ENCODE data around the gene TMIE.

DNA sequence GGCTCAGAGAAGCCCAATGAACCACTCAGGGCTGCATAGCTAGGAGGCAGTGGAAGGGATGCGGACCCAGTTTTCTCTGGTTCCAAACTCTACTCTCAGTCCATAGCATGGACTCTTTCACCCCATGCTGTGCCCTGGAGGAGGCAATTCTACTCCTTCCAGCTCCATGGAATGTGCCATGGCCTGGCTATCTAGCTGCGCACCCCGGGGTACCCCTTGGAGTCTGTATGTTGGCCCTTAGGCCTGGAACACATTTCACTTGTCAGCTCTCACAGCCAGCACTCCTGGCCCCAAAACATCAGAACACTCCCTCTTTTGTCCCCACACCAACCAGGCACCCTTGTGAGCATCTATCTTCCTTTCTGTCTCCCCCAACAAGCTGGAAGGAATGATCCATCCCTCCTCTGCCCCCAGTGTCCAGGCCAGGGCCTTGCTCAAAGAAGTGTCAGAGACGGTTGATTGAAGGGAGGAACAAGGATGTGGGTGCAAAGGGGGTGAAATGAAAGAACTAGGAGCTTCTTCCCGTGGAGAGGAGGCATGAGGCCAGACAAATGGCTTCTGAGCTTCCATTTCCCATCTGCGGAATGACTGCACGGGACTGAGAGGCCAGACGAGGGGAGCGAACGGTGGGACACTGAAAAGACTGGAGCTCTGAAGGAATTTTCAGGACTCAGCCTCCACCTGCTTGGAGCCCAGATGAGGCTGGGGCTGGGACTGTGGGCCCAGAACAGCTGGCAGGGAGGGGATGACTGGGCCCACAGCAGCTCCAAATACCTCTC lies 13.7 kb downstream of the TMIE start:
- TF ChIP-seq SRF (IDR thresholded peaks at IDR 0.05; ENCODE audit: low read depth, low read length) (no peak), BRCA1 (IDR thresholded peaks at IDR 0.05; ENCODE audit: low read depth, low read length) (no peak), POLR2A (IDR thresholded peaks at IDR 0.05; ENCODE audit: control extremely low read depth in 1 of 2, low read depth in 2 of 2, low read length in 2 of 2) (no peak), POLR2AphosphoS5 (IDR thresholded peaks at IDR 0.05; ENCODE audit: low read depth, low read length) (no peak), CREB1 (IDR thresholded peaks at IDR 0.05) (no peak), EZH2 (IDR thresholded peaks at IDR 0.05; ENCODE audit: low read depth, low read length, severe bottlenecking) (no peak)
- TF ChIP-seq, protein P1, sequence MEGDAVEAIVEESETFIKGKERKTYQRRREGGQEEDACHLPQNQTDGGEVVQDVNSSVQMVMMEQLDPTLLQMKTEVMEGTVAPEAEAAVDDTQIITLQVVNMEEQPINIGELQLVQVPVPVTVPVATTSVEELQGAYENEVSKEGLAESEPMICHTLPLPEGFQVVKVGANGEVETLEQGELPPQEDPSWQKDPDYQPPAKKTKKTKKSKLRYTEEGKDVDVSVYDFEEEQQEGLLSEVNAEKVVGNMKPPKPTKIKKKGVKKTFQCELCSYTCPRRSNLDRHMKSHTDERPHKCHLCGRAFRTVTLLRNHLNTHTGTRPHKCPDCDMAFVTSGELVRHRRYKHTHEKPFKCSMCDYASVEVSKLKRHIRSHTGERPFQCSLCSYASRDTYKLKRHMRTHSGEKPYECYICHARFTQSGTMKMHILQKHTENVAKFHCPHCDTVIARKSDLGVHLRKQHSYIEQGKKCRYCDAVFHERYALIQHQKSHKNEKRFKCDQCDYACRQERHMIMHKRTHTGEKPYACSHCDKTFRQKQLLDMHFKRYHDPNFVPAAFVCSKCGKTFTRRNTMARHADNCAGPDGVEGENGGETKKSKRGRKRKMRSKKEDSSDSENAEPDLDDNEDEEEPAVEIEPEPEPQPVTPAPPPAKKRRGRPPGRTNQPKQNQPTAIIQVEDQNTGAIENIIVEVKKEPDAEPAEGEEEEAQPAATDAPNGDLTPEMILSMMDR (IDR thresholded peaks at IDR 0.05; ENCODE audit: control extremely low read depth in 1 of 3, insufficient read depth in 1 of 3, low read depth in 1 of 3, low read length in 3 of 3), result no peak
